ENCODE data around the gene TK2.
"Not testable (repeated sequence)": the region's sequence is repeated elsewhere in the genome, so short reads cannot be mapped to it uniquely, and the experiment has no call there.

Gene TK2

GRCh38 chr16:66517586-66518263 lies 32.2 kb downstream of the TK2 start:
- DNase-seq: no peak

- peak; percentile 86 for DNase-seq
Measured at GRCh38 chr16:66516808-66517585, 32.9 kb downstream of the TK2 start.

GRCh38 chr16:66516509-66516807 lies 33.5 kb downstream of the TK2 start:
- no peak for DNase-seq

GRCh38 chr16:66515596-66516508 lies 34.1 kb downstream of the TK2 start:
- no peak for DNase-seq

GRCh38 chr16:66514980-66515595 lies 34.8 kb downstream of the TK2 start:
- DNase-seq: not testable (repeated sequence)

GRCh38 chr16:66514391-66514790 lies 35.5 kb downstream of the TK2 start:
- not testable (repeated sequence) for DNase-seq

- DNase-seq: no peak
Measured at GRCh38 chr16:66513111-66513723, 36.7 kb downstream of the TK2 start.

GRCh38 chr16:66512272-66513110 lies 37.4 kb downstream of the TK2 start:
- no peak for DNase-seq

- DNase-seq: no peak
Measured at GRCh38 chr16:66511602-66512271, 38.2 kb downstream of the TK2 start.

GRCh38 chr16:66510711-66511601 lies 39.0 kb downstream of the TK2 start:
- no peak for DNase-seq

- no peak for DNase-seq
Measured at GRCh38 chr16:66510298-66510697, 39.6 kb downstream of the TK2 start.

- DNase-seq: no peak
Measured at GRCh38 chr16:66509576-66509975, 40.3 kb downstream of the TK2 start.

- DNase-seq: no peak
Measured at GRCh38 chr16:66508914-66509496, 40.9 kb downstream of the TK2 start.

GRCh38 chr16:66508248-66508913 lies 41.5 kb downstream of the TK2 start:
- DNase-seq: no peak

GRCh38 chr16:66507731-66508239 lies 42.1 kb downstream of the TK2 start:
- no peak for DNase-seq

- DNase-seq: no peak
Measured at GRCh38 chr16:66503612-66504011, 46.3 kb downstream of the TK2 start.

- DNase-seq: no peak
Measured at GRCh38 chr16:66503030-66503429, 46.9 kb downstream of the TK2 start.

GRCh38 chr16:66502020-66502913 lies 47.7 kb downstream of the TK2 start:
- DNase-seq: no peak

All from CD4-positive, alpha-beta T cell treated with Interleukin-10 for 1 hour (primary cell).